ENCODE results near the gene PDE11A. TPM values are rescaled to one million over a fixed set of nuclear protein-coding genes. Genes with fewer than 3 reads are reported as not detected.

Gene PDE11A
- total RNA-seq, 2 donors from 2014 or later = 1.5 to 1.9 TPM

GRCh38 chr2:177721818-177722567 is 350.6 kb downstream of the PDE11A start:
- peaks cover 6% of the 10 kb centered on the region for H3K4me1 Mint-ChIP-seq
- no peaks in the 10 kb centered on the region for H3K9me3 Mint-ChIP-seq
- Histone ChIP-seq H3K36me3 (ENCODE audit: control insufficient read depth, insufficient read depth, low read length) (no peaks in the 10 kb centered on the region), H3K4me3 (ENCODE audit: low read length) (no peak overlapping the region), H3K9me3 (ENCODE audit: control insufficient read depth, low read length) (no peaks in the 10 kb centered on the region), H3K4me1 (ENCODE audit: control insufficient read depth, insufficient read depth, low read length) (no peaks in the 10 kb centered on the region), H3K27ac (ENCODE audit: low read depth, low read length) (no peak overlapping the region), H3K9ac (ENCODE audit: extremely low read depth, low read length, poor library complexity, severe bottlenecking) (no peak overlapping the region), H3K27me3 (ENCODE audit: control insufficient read depth, insufficient read depth, low read length, poor library complexity, severe bottlenecking) (peaks cover 23% of the 10 kb centered on the region)
- no peak for DNase-seq
- no peaks in the 10 kb centered on the region for H3K36me3 Mint-ChIP-seq (ENCODE audit: low read depth)
- no peak for TF ChIP-seq CTCF (conservative IDR thresholded peaks at IDR 0.05)
- H3K27me3 Mint-ChIP-seq (ENCODE audit: insufficient read depth) = peaks cover 39% of the 10 kb centered on the region
- WGBS, 2 experiments (ENCODE audit: insufficient coverage in 1 of 2, insufficient read length in 1 of 2) = 85 to 96% methylated on average over 5 to 11 of the region's 11 CpGs
- no peak overlapping the region for H3K4me3 Mint-ChIP-seq
- H3K27ac Mint-ChIP-seq = no peak overlapping the region

GRCh38 chr2:177721087-177721486 is 351.5 kb downstream of the PDE11A start:
- TF ChIP-seq CTCF (conservative IDR thresholded peaks at IDR 0.05) = no peak
- Mint-ChIP-seq H3K9me3 (no peaks in the 10 kb centered on the region), H3K27me3 (ENCODE audit: insufficient read depth) (peaks cover 34% of the 10 kb centered on the region), H3K4me1 (peaks cover 4% of the 10 kb centered on the region), H3K36me3 (ENCODE audit: low read depth) (no peaks in the 10 kb centered on the region), H3K27ac (no peak overlapping the region), H3K4me3 (no peak overlapping the region)
- WGBS, 2 experiments (ENCODE audit: insufficient coverage in 1 of 2, insufficient read length in 1 of 2) = 100% methylated on average over 1 of the region's 2 CpGs; no CpG with 5 or more reads in 1 of the 2 experiments
- no peaks in the 10 kb centered on the region for H3K4me1 ChIP-seq (ENCODE audit: control insufficient read depth, insufficient read depth, low read length)
- H3K9ac ChIP-seq (ENCODE audit: extremely low read depth, low read length, poor library complexity, severe bottlenecking) = no peak overlapping the region
- no peak overlapping the region for H3K27ac ChIP-seq (ENCODE audit: low read depth, low read length)
- peaks cover 19% of the 10 kb centered on the region for H3K27me3 ChIP-seq (ENCODE audit: control insufficient read depth, insufficient read depth, low read length, poor library complexity, severe bottlenecking)
- no peaks in the 10 kb centered on the region for H3K9me3 ChIP-seq (ENCODE audit: control insufficient read depth, low read length)
- H3K36me3 ChIP-seq (ENCODE audit: control insufficient read depth, insufficient read depth, low read length) = no peaks in the 10 kb centered on the region
- no peak overlapping the region for H3K4me3 ChIP-seq (ENCODE audit: low read length)
- DNase-seq = no peak

GRCh38 chr2:177717831-177718618 is 354.6 kb downstream of the PDE11A start:
- Histone ChIP-seq H3K4me3 (ENCODE audit: low read length) (no peak overlapping the region), H3K27me3 (ENCODE audit: control insufficient read depth, insufficient read depth, low read length, poor library complexity, severe bottlenecking) (peaks cover 11% of the 10 kb centered on the region), H3K9me3 (ENCODE audit: control insufficient read depth, low read length) (no peaks in the 10 kb centered on the region), H3K9ac (ENCODE audit: extremely low read depth, low read length, poor library complexity, severe bottlenecking) (no peak overlapping the region), H3K27ac (ENCODE audit: low read depth, low read length) (no peak overlapping the region), H3K4me1 (ENCODE audit: control insufficient read depth, insufficient read depth, low read length) (no peaks in the 10 kb centered on the region), H3K36me3 (ENCODE audit: control insufficient read depth, insufficient read depth, low read length) (no peaks in the 10 kb centered on the region)
- WGBS, 2 experiments (ENCODE audit: insufficient coverage in 1 of 2, insufficient read length in 1 of 2) = 89 to 90% methylated on average over 2 to 3 of the region's 3 CpGs
- Mint-ChIP-seq H3K27ac (no peak overlapping the region), H3K36me3 (ENCODE audit: low read depth) (no peaks in the 10 kb centered on the region), H3K4me1 (no peaks in the 10 kb centered on the region), H3K27me3 (ENCODE audit: insufficient read depth) (peaks cover 33% of the 10 kb centered on the region), H3K9me3 (no peaks in the 10 kb centered on the region), H3K4me3 (no peak overlapping the region)
- TF ChIP-seq CTCF (conservative IDR thresholded peaks at IDR 0.05) = peak; percentile 65
- DNase-seq = no peak
